ENCODE data around the gene HJURP. TPM values are rescaled to one million over a fixed set of nuclear protein-coding genes. Genes with fewer than 3 reads are reported as not detected.
"Not testable (repeated sequence)": the region's sequence is repeated elsewhere in the genome, so short reads cannot be mapped to it uniquely, and the experiment has no call there.

The HJURP gene
- polyA plus RNA-seq, 1 of the 3 experiments (the other 2 are of a cell fraction) = 13.2 TPM

- no peak for TF ChIP-seq FOXJ3 (CRISPR knock-in tag; IDR thresholded peaks at IDR 0.05)
Observed at GRCh38 chr2:233892793-233893192, 38.5 kb upstream of the HJURP start (continued).

DNA sequence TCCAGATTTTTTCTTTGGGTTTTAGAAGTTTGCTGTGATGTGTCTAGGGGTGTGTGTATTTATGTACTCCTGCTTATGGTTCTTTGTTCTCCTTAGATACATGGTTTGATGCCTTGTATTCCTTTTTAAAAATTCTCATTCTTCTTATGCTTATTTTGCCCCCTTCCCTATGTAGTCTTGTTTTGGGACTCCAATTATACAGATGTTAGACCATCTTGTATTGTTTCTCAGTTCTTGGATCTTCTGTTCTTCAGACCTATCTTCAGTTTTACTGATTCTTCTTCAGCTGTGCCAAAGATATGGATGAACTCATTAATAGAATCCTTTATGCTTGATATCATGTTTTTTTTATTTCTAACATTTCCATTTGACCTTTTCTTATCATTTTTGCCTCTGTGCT, 28.0 kb upstream of the HJURP start:
- no peaks in the 10 kb centered on the region for H3K36me3 ChIP-seq (replicated peaks in 1 of 2; ENCODE audit: control insufficient read depth in 1 of 2, insufficient read depth in 2 of 2, low read length in 1 of 2)
- H3K9me3 ChIP-seq = 0 out of 2 replicates have a peak, but pooled peaks cover 6% of the 10 kb centered on the region
- H3K9me2 ChIP-seq = no peaks in the 10 kb centered on the region
- H3F3A ChIP-seq (replicated peaks; ENCODE audit: insufficient read depth) = no peaks in the 10 kb centered on the region
- POLR2A ChIA-PET = no interaction called here
- no peak overlapping the region for H3K4me3 ChIP-seq (ENCODE audit: low read depth in 2 of 2, low read length in 1 of 2)
- CTCF ChIA-PET = no interaction called here
- no peaks in the 10 kb centered on the region for H4K20me1 ChIP-seq (ENCODE audit: insufficient read depth)
- no peak overlapping the region for H3K4me2 ChIP-seq
- H3K9ac ChIP-seq = no peak overlapping the region
- H3K4me1 ChIP-seq (ENCODE audit: control insufficient read depth in 1 of 2, insufficient read depth in 2 of 2, low read depth in 1 of 2, low read length in 1 of 2) = no peaks in the 10 kb centered on the region
- DNase-seq = no peak
- no peak overlapping the region for H3K27ac ChIP-seq (ENCODE audit: low read depth in 2 of 2, low read length in 1 of 2)
- H3K27me3 ChIP-seq (ENCODE audit: insufficient read depth) = no peaks in the 10 kb centered on the region
- no peaks in the 10 kb centered on the region for H3K79me2 ChIP-seq (ENCODE audit: insufficient read depth)
- no peak overlapping the region for H2AFZ ChIP-seq (ENCODE audit: low read depth)
- TF ChIP-seq FOXJ3 (CRISPR knock-in tag; IDR thresholded peaks at IDR 0.05) (no peak), RXRA (IDR thresholded peaks at IDR 0.05; ENCODE audit: borderline replicate concordance, low read depth) (no peak), RAD21 (IDR thresholded peaks at IDR 0.05; ENCODE audit: low read length) (no peak), RCOR1 (IDR thresholded peaks at IDR 0.05; ENCODE audit: low read length) (no peak), RFX5 (IDR thresholded peaks at IDR 0.05; ENCODE audit: low read length) (no peak), GATA2 (CRISPR knock-in tag; IDR thresholded peaks at IDR 0.05) (no peak), CTCF (IDR thresholded peaks at IDR 0.05) (no peak), TEAD4 (IDR thresholded peaks at IDR 0.05; ENCODE audit: borderline replicate concordance, insufficient read depth) (no peak), TAF1 (IDR thresholded peaks at IDR 0.05; ENCODE audit: borderline replicate concordance, low read depth, low read length) (no peak), SMC3 (IDR thresholded peaks at IDR 0.05; ENCODE audit: low read depth, low read length) (no peak)
- TF ChIP-seq, protein P1, sequence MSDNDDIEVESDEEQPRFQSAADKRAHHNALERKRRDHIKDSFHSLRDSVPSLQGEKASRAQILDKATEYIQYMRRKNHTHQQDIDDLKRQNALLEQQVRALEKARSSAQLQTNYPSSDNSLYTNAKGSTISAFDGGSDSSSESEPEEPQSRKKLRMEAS (IDR thresholded peaks at IDR 0.05; ENCODE audit: low read depth) = no peak

DNA sequence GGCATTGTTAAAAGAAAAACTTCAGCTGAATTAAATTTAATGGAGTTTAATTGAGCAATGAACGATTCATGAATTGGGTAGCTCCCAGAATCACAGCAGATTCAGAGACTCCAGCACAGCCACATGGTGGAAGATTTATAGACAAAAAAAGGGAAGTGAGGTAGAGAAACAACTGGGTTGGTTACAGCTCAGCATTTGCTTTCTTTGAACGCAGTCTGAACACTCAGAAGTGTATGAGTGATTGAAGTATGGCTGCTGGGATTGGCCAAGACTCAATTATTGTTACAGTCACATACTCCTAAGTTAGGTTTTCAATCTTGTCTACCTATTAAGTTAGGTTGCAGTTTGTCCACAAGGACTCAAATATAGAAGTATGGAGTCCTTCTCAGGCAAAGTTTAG, 17.8 kb upstream of the HJURP start:
- H3K9ac ChIP-seq; DNase-seq; H3F3A ChIP-seq (replicated peaks; ENCODE audit: insufficient read depth); H3K9me2 ChIP-seq; H2AFZ ChIP-seq (ENCODE audit: low read depth); H3K4me1 ChIP-seq (ENCODE audit: control insufficient read depth in 1 of 2, insufficient read depth in 2 of 2, low read depth in 1 of 2, low read length in 1 of 2); POLR2A ChIA-PET; H3K4me2 ChIP-seq; H3K27ac ChIP-seq (ENCODE audit: low read depth in 2 of 2, low read length in 1 of 2); H4K20me1 ChIP-seq (ENCODE audit: insufficient read depth); H3K79me2 ChIP-seq (ENCODE audit: insufficient read depth); H3K36me3 ChIP-seq (replicated peaks in 1 of 2; ENCODE audit: control insufficient read depth in 1 of 2, insufficient read depth in 2 of 2, low read length in 1 of 2); H3K27me3 ChIP-seq (ENCODE audit: insufficient read depth); H3K4me3 ChIP-seq (ENCODE audit: low read depth in 2 of 2, low read length in 1 of 2): not testable (repeated sequence)
- peaks cover 13% of the 10 kb centered on the region; the same call in 1 of the 2 replicates for H3K9me3 ChIP-seq
- CTCF ChIA-PET = interaction anchor here (0.7 kb wide), 1 partner anchor 43 kb away, joined by 3 read pairs; no protein-coding TSS in a partner anchor
- WGBS (ENCODE audit: low lambda C conversion rate) = 5% methylated on average over 2 of the region's 2 CpGs

All from SK-N-SH (cell line).